HepG2 (cell line): ENCODE results near the gene ETS1. TPM values are rescaled to one million over a fixed set of nuclear protein-coding genes. Genes with fewer than 3 reads are reported as not detected.

Experiments
- ATAC-seq: fragments of 200-7000 bp; cut with Tn5 transposase; 3 replicates; pipeline ENCODE4 v1.9.1; 2020; ENCODE audit warnings: mild to moderate bottlenecking, moderate library complexity
- BruUV-seq: library from RNA; stranded (reverse); fragments of 400-500 nt; replicated peaks from 2 replicates; lab custom pipeline; 2021; lab: Mats Ljungman, UMichigan
- CTCF ChIA-PET: fragments of 300-600 bp; formaldehyde crosslinking; extraction: SDS; loops from one replicate; lab custom pipeline; 2021; ENCODE audit warnings: low total read pairs, inconsistent platforms, low intra/inter-chr PET ratio; lab: Yijun Ruan, JAX
- POLR2A ChIA-PET: fragments of 350-600 bp; sonication (Branson Sonifier 250); formaldehyde crosslinking; loops from one replicate; lab custom pipeline; 2020; ENCODE audit warnings: antibody characterized with exemption, inconsistent platforms; lab: Yijun Ruan, JAX
- DNase-seq: peaks from one replicate; pipeline ENCODE4 v3.0.0-alpha.2; 2015; ENCODE audit warnings: low spot score
- FAIRE-seq: peaks from 3 replicates; lab custom pipeline; 2011; peaks lifted over from hg19 to GRCh38; lab: Jason Lieb, UNC
- H2AFZ ChIP-seq: one replicate; pipeline ENCODE4 v1.6.1; 2011; ENCODE audit warnings: low read length, inconsistent platforms
- H3K27ac ChIP-seq: fragments of 300-600 bp; 3 replicates; pipeline ENCODE4 v1.8.0; 2011; ENCODE audit warnings: mixed run types, mild to moderate bottlenecking, mixed read lengths, low read length, inconsistent platforms; ENCODE audit not compliant: insufficient read depth; ENCODE audit errors: extremely low read length
- H3K27me3 ChIP-seq, 2 experiments: fragments of 200-600 bp in 1 of 2; 2 replicates in 1 of 2; 3 replicates in 1 of 2; pipeline versions ENCODE4 v1.6.0 to v1.8.0; 2011; ENCODE audit warnings: low read length in 2 of 2, mild to moderate bottlenecking in 2 of 2, moderate library complexity in 2 of 2, inconsistent platforms in 1 of 2; ENCODE audit not compliant: insufficient read depth in 2 of 2, control insufficient read depth in 1 of 2
- H3K36me3 ChIP-seq, 2 experiments: fragments of 200-600 bp in 1 of 2; replicated peaks in 1 of 2; 2 replicates in 1 of 2; 3 replicates in 1 of 2; pipeline versions ENCODE4 v1.5.1 to v1.8.0; 2011; ENCODE audit warnings: low read length in 2 of 2, inconsistent platforms in 1 of 2; ENCODE audit not compliant: insufficient read depth in 2 of 2, control insufficient read depth in 1 of 2
- H3K4me1 ChIP-seq: 2 replicates; pipeline ENCODE4 v1.5.1; 2012; ENCODE audit warnings: low read length, inconsistent platforms; ENCODE audit not compliant: insufficient read depth
- H3K4me2 ChIP-seq: 2 replicates; pipeline ENCODE4 v1.6.0; 2011; ENCODE audit warnings: low read depth, low read length, inconsistent platforms
- H3K4me3 ChIP-seq, 3 experiments: fragments of 200-600 bp in 1 of 3; sonication (generic), shearing (Covaris generic) in 1 of 3; replicated peaks in 1 of 3; 2 replicates each; pipeline ENCODE4 v1.5.1; 2011 to 2016; ENCODE audit warnings: low read length in 3 of 3, inconsistent platforms in 2 of 3, low read depth in 2 of 3, mild to moderate bottlenecking in 2 of 3, control low read depth in 1 of 3, mixed read lengths in 1 of 3; ENCODE audit not compliant: insufficient read depth in 1 of 3
- H3K79me2 ChIP-seq: one replicate; pipeline ENCODE4 v1.6.1; 2011; ENCODE audit warnings: low read length, inconsistent platforms; ENCODE audit not compliant: insufficient read depth
- H3K9ac ChIP-seq: 2 replicates; pipeline ENCODE4 v1.6.0; 2011; ENCODE audit warnings: mild to moderate bottlenecking, low read depth, low read length, inconsistent platforms; ENCODE audit not compliant: insufficient read depth
- H3K9me3 ChIP-seq: 2 replicates; pipeline ENCODE4 v1.5.1; 2012; ENCODE audit warnings: mild to moderate bottlenecking, low read length
- H4K20me1 ChIP-seq: 2 replicates; pipeline ENCODE4 v1.6.0; 2011; ENCODE audit warnings: inconsistent platforms, mild to moderate bottlenecking, low read length, moderate library complexity; ENCODE audit not compliant: insufficient read depth
- ATF7 ChIP-seq, 2 experiments: fragments of 450-650 bp in 1 of 2; sonication (generic) in 1 of 2; formaldehyde crosslinking in 1 of 2; IDR thresholded peaks; 2 replicates each; pipeline versions ENCODE4 v1.4.0 to v1.6.1; 2016 to 2020; ENCODE audit warnings: antibody characterized with exemption in 1 of 2, mild to moderate bottlenecking in 1 of 2, missing genetic modification reagents in 1 of 2
- CBFB ChIP-seq: sonication (generic); formaldehyde crosslinking; IDR thresholded peaks from 2 replicates; pipeline ENCODE4 v1.4.0; 2020; ENCODE audit warnings: missing genetic modification reagents
- CEBPG ChIP-seq: IDR thresholded peaks from 2 replicates; pipeline ENCODE4 v1.6.1; 2016
- FOXM1 ChIP-seq: sonication (generic); formaldehyde crosslinking; IDR thresholded peaks from 2 replicates; pipeline ENCODE4 v1.5.0; 2020; ENCODE audit warnings: missing genetic modification reagents
- ISX ChIP-seq: sonication (generic); formaldehyde crosslinking; conservative IDR thresholded peaks from 2 replicates; pipeline ENCODE4 v1.5.0; 2020; ENCODE audit warnings: missing genetic modification reagents
- KLF13 ChIP-seq: sonication (generic); formaldehyde crosslinking; IDR thresholded peaks from 2 replicates; pipeline ENCODE4 v1.4.0; 2020; ENCODE audit warnings: mild to moderate bottlenecking, missing genetic modification reagents
- KMT2A ChIP-seq: sonication (generic); formaldehyde crosslinking; IDR thresholded peaks from 2 replicates; pipeline ENCODE4 v1.4.0; 2020; ENCODE audit warnings: missing genetic modification reagents
- PTBP1 ChIP-seq: fragments of 200-400 bp; formaldehyde crosslinking; IDR thresholded peaks from 2 replicates; pipeline ENCODE4 v1.6.1; 2018; ENCODE audit warnings: low read length, low read depth; ENCODE audit not compliant: poor library complexity, severe bottlenecking
- RARA ChIP-seq: IDR thresholded peaks from 2 replicates; pipeline ENCODE4 v1.6.1; 2016; ENCODE audit warnings: missing genetic modification reagents, missing compliant biosample characterization
- RXRA ChIP-seq: sonication (generic); formaldehyde crosslinking; IDR thresholded peaks from 2 replicates; pipeline ENCODE4 v1.5.1; 2020; ENCODE audit warnings: missing genetic modification reagents
- SKIL ChIP-seq: sonication (generic); formaldehyde crosslinking; IDR thresholded peaks from 2 replicates; pipeline ENCODE4 v1.8.0; 2022; ENCODE audit warnings: missing genetic modification reagents, mild to moderate bottlenecking, moderate library complexity, borderline replicate concordance
- SP1 ChIP-seq, 2 experiments: fragments of 450-650 bp in 1 of 2; sonication (generic) in 1 of 2; formaldehyde crosslinking in 1 of 2; IDR thresholded peaks; 2 replicates each; pipeline versions ENCODE4 v1.4.0 to v1.6.1; 2016 to 2020; ENCODE audit warnings: missing genetic modification reagents in 1 of 2
- ZNF292 ChIP-seq: sonication (generic); formaldehyde crosslinking; IDR thresholded peaks from 2 replicates; pipeline ENCODE4 v1.8.1; 2022; ENCODE audit warnings: mild to moderate bottlenecking, low read depth, missing genetic modification reagents, borderline replicate concordance
- ZNF550 ChIP-seq: sonication (generic); formaldehyde crosslinking; IDR thresholded peaks from 2 replicates; pipeline ENCODE4 v1.4.0; 2020; ENCODE audit warnings: mild to moderate bottlenecking, missing genetic modification reagents, borderline replicate concordance
- WGBS: methylation state at CpG from one replicate; pipeline ENCODE4 v1.1.6; 2017; ENCODE audit warnings: low lambda C conversion rate; 5-methylcytosine and 5-hydroxymethylcytosine counted together
- in situ Hi-C: cut with HindIII; loops from 2 replicates; pipeline ENCODE4 v1.10.0; 2017; ENCODE audit warnings: low pct_unique_long_range_greater_than_20kb; ENCODE audit not compliant: extremely low pct_ligation_motif_present
- intact Hi-C: fragments of 100-400 bp; cut with micrococcal nuclease; formaldehyde crosslinking; loops from one replicate; pipeline ENCODE4 v1.10.0; 2022; ENCODE audit not compliant: unreplicated experiment
- polyA plus RNA-seq, 8 experiments: library from polyadenylated mRNA; depleted of rRNA in 3 of 8; stranded (reverse) in 7 of 8; unstranded in 1 of 8; fragments of >200 nt; fragmentation: Illumina TruSeq in 4 of 8; extraction: Trizol in 4 of 8; gene quantifications; 2 replicates each; pipeline versions ENCODE4 v1.2.1 to v1.2.3, GENCODE V29; 2011 to 2016; ENCODE audit warnings: low read depth in 4 of 8, missing spikeins in 1 of 8, mixed read lengths in 1 of 8; ENCODE audit not compliant: insufficient read depth in 1 of 8
- total RNA-seq, 5 experiments: library from RNA; depleted of rRNA; stranded (reverse); fragments of >200 nt; fragmentation: Illumina TruSeq; extraction: Trizol; gene quantifications; 2 replicates each; pipeline ENCODE4 v1.2.3, GENCODE V29; 2016; ENCODE audit warnings: low read depth in 1 of 5
- TF ChIP-seq, protein P1 (sequence below): sonication (generic); formaldehyde crosslinking; IDR thresholded peaks from 2 replicates; pipeline ENCODE4 v1.5.1; 2020; ENCODE audit warnings: missing genetic modification reagents, mild to moderate bottlenecking, borderline replicate concordance
- TF ChIP-seq, protein P2 (sequence below): sonication (generic); formaldehyde crosslinking; IDR thresholded peaks from 2 replicates; pipeline ENCODE4 v1.4.0; 2020; ENCODE audit warnings: missing genetic modification reagents

ETS1 gene
- total and polyA plus RNA-seq, 2 of the 13 experiments (the other 11 are each of a cell fraction or from before 2014, with no cell fraction given) = 0.18 to 0.34 TPM

DNA sequence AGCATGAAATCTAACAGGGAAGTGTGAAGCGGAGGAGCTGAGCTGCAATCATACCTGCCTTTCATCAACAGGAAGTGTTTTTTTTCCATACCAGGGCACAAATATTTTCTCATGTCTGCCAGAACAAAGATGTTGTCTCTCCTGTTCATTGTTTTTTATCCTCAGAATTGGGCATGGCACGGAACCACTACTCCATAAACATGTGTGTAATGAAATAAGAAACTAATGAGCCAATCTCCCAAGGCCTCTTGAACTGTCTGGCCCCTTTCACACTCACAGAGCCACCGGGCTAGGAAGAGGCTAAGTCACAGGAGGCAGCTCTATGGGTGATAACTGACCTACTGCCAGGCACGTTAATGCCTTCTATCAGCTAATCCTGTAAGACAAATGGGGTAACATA lies 124.4 kb downstream of the ETS1 start:
- no peaks in the 10 kb centered on the region for H3K9me3 ChIP-seq
- no peak overlapping the region for H3K27ac ChIP-seq
- DNase-seq (no peak), FAIRE-seq (no peak), ATAC-seq (no peak)
- no peaks in the 10 kb centered on the region for H3K36me3 ChIP-seq
- no peak overlapping the region for H2AFZ ChIP-seq
- H4K20me1 ChIP-seq = no peaks in the 10 kb centered on the region
- H3K4me2 ChIP-seq = no peak overlapping the region
- no TSS peak for BruUV-seq
- in situ Hi-C loops = no loop called here
- intact Hi-C loops = no loop called here
- H3K27me3 ChIP-seq = no peaks in the 10 kb centered on the region
- POLR2A ChIA-PET = no interaction called here
- peaks cover 12% of the 10 kb centered on the region for H3K4me1 ChIP-seq
- no peak overlapping the region for H3K4me3 ChIP-seq
- no peak overlapping the region for H3K9ac ChIP-seq
- WGBS = 50% methylated on average over 4 of the region's 4 CpGs
- TF ChIP-seq ISX (CRISPR knock-in tag) (no peak), SP1 (IDR thresholded peaks at IDR 0.05) (no peak), SP1 (CRISPR knock-in tag; IDR thresholded peaks at IDR 0.05) (no peak), RARA (no peak), CBFB (CRISPR knock-in tag) (no peak), KLF13 (CRISPR knock-in tag) (no peak), ATF7 (IDR thresholded peaks at IDR 0.05) (no peak), ATF7 (CRISPR knock-in tag; IDR thresholded peaks at IDR 0.05) (no peak), SKIL (CRISPR knock-in tag) (no peak), RXRA (CRISPR knock-in tag) (no peak), FOXM1 (no peak), ZNF292 (CRISPR knock-in tag) (no peak), PTBP1 (no peak), ZNF550 (no peak), CEBPG (no peak), KMT2A (CRISPR knock-in tag) (no peak)
- TF ChIP-seq, protein P1, sequence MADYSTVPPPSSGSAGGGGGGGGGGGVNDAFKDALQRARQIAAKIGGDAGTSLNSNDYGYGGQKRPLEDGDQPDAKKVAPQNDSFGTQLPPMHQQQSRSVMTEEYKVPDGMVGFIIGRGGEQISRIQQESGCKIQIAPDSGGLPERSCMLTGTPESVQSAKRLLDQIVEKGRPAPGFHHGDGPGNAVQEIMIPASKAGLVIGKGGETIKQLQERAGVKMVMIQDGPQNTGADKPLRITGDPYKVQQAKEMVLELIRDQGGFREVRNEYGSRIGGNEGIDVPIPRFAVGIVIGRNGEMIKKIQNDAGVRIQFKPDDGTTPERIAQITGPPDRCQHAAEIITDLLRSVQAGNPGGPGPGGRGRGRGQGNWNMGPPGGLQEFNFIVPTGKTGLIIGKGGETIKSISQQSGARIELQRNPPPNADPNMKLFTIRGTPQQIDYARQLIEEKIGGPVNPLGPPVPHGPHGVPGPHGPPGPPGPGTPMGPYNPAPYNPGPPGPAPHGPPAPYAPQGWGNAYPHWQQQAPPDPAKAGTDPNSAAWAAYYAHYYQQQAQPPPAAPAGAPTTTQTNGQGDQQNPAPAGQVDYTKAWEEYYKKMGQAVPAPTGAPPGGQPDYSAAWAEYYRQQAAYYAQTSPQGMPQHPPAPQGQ (CRISPR knock-in tag) = no peak
- TF ChIP-seq, protein P2, sequence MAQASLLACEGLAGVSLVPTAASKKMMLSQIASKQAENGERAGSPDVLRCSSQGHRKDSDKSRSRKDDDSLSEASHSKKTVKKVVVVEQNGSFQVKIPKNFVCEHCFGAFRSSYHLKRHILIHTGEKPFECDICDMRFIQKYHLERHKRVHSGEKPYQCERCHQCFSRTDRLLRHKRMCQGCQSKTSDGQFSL = no peak
- H3K79me2 ChIP-seq = no peaks in the 10 kb centered on the region
- CTCF ChIA-PET = no interaction called here
